Esophagus muscularis mucosa (tissue), 4 donors: ENCODE data around the gene CBFA2T3.

Experiments used
- CTCF ChIP-seq, 3 experiments: fragments of 200-600 bp in 2 of 3; fragments of 450-650 bp in 1 of 3; sonication (generic) in 2 of 3; IDR thresholded peaks; one replicate each; pipeline ENCODE4 v1.5.1; 2017 to 2019; ENCODE audit warnings: antibody characterized with exemption in 3 of 3, mild to moderate bottlenecking in 2 of 3, moderate library complexity in 1 of 3
- EP300 ChIP-seq: sonication (generic); formaldehyde crosslinking; IDR thresholded peaks from one replicate; pipeline ENCODE4 v1.6.1; 2017; ENCODE audit warnings: antibody characterized with exemption
- POLR2A ChIP-seq: fragments of 450-650 bp; IDR thresholded peaks from one replicate; pipeline ENCODE4 v1.6.1; 2017; ENCODE audit warnings: antibody characterized with exemption, moderate library complexity, mild to moderate bottlenecking, low read depth

GRCh38 chr16:88974080-88974915, 2.7 kb downstream of the CBFA2T3 start:
- TF ChIP-seq POLR2A = no peak
- TF ChIP-seq EP300 = no peak
- TF ChIP-seq CTCF (IDR thresholded peaks at IDR 0.05) = no peak
